Keratinocyte (primary cell): ENCODE measurements around the gene KIFC1. TPM values are rescaled to one million over a fixed set of nuclear protein-coding genes. Genes with fewer than 3 reads are reported as not detected.

Experiments
- DNase-seq: peaks from one replicate; pipeline ENCODE4 v3.0.0-alpha.2; 2011; ENCODE audit warnings: low read depth, missing footprints, low spot score
- FAIRE-seq: peaks from 2 replicates; lab custom pipeline; 2011; peaks lifted over from hg19 to GRCh38; lab: Jason Lieb, UNC
- H2AFZ ChIP-seq: 2 replicates; pipeline ENCODE4 v1.6.0; 2012; ENCODE audit warnings: low read length, control low read depth, inconsistent platforms; ENCODE audit not compliant: control insufficient read depth
- H3K27ac ChIP-seq: 2 replicates; pipeline ENCODE4 v1.5.1; 2011; ENCODE audit warnings: low read length; ENCODE audit not compliant: control insufficient read depth, insufficient read depth
- H3K27me3 ChIP-seq: 3 replicates; pipeline ENCODE4 v1.6.0; 2011; ENCODE audit warnings: low read length; ENCODE audit not compliant: control insufficient read depth, insufficient read depth; ENCODE audit errors: extremely low read depth
- H3K36me3 ChIP-seq, 2 experiments: 2 replicates in 1 of 2; 3 replicates in 1 of 2; pipeline ENCODE4 v1.5.1; 2011; ENCODE audit warnings: low read length in 2 of 2, mild to moderate bottlenecking in 1 of 2; ENCODE audit not compliant: control insufficient read depth in 2 of 2, insufficient read depth in 2 of 2; ENCODE audit errors: extremely low read depth in 1 of 2
- H3K4me1 ChIP-seq: 3 replicates; pipeline ENCODE4 v1.5.1; 2011; ENCODE audit warnings: low read length; ENCODE audit not compliant: control insufficient read depth, insufficient read depth; ENCODE audit errors: extremely low read depth
- H3K4me2 ChIP-seq: 3 replicates; pipeline ENCODE4 v1.6.0; 2011; ENCODE audit warnings: low read depth, low read length; ENCODE audit not compliant: control insufficient read depth, insufficient read depth; ENCODE audit errors: extremely low read depth
- H3K4me3 ChIP-seq, 3 experiments: fragments of 200-600 bp in 1 of 3; sonication (generic) in 1 of 3; 2 replicates in 2 of 3; 3 replicates in 1 of 3; pipeline ENCODE4 v1.5.1; 2011 to 2016; ENCODE audit warnings: low read length in 3 of 3, mild to moderate bottlenecking in 3 of 3, control low read depth in 2 of 3, inconsistent platforms in 1 of 3, low read depth in 1 of 3, mixed read lengths in 1 of 3, mixed run types in 1 of 3, moderate library complexity in 1 of 3; ENCODE audit not compliant: control insufficient read depth in 2 of 3, insufficient read depth in 2 of 3; ENCODE audit errors: extremely low read depth in 1 of 3
- H3K79me2 ChIP-seq: 2 replicates; pipeline ENCODE4 v1.6.0; 2012; ENCODE audit warnings: low read length; ENCODE audit not compliant: control insufficient read depth, insufficient read depth
- H3K9ac ChIP-seq: 3 replicates; pipeline ENCODE4 v1.6.0; 2011; ENCODE audit warnings: low read length; ENCODE audit not compliant: control insufficient read depth, insufficient read depth; ENCODE audit errors: extremely low read depth
- H3K9me1 ChIP-seq: 3 replicates; pipeline ENCODE4 v1.6.0; 2011; ENCODE audit warnings: low read length; ENCODE audit not compliant: control insufficient read depth, insufficient read depth; ENCODE audit errors: extremely low read depth
- H3K9me3 ChIP-seq: 2 replicates; pipeline ENCODE4 v1.5.1; 2012; ENCODE audit warnings: low read depth, low read length; ENCODE audit not compliant: control insufficient read depth
- H4K20me1 ChIP-seq: 3 replicates; pipeline ENCODE4 v1.6.0; 2011; ENCODE audit warnings: low read length; ENCODE audit not compliant: control insufficient read depth, insufficient read depth; ENCODE audit errors: extremely low read depth
- CTCF ChIP-seq, 3 experiments: IDR thresholded peaks in 1 of 3; conservative IDR thresholded peaks in 1 of 3; optimal IDR thresholded peaks in 1 of 3; 2 replicates in 2 of 3; 3 replicates in 1 of 3; pipeline versions ENCODE3 to v1.5.1; 2011; ENCODE audit warnings: low read length in 3 of 3, mild to moderate bottlenecking in 3 of 3, moderate library complexity in 2 of 3, control low read depth in 1 of 3, inconsistent platforms in 1 of 3; ENCODE audit not compliant: insufficient read depth in 2 of 3; ENCODE audit errors: extremely low read depth in 1 of 3
- EZH2 ChIP-seq: IDR thresholded peaks from one replicate; pipeline ENCODE4 v1.6.1; 2012; ENCODE audit warnings: inconsistent platforms, mild to moderate bottlenecking, low read length, moderate library complexity
- dilution Hi-C: fragments of 300-500 bp; cut with MboI; formaldehyde crosslinking; loops from one replicate; pipeline ENCODE4 v1.7.0; 2020; ENCODE audit warnings: low sequenced_read_pairs; ENCODE audit not compliant: extremely low pct_ligation_motif_present
- polyA plus RNA-seq, 5 experiments: library from polyadenylated mRNA; depleted of rRNA in 3 of 5; stranded (reverse) in 3 of 5; stranded (forward) in 1 of 5; unstranded in 1 of 5; fragments of >200 nt; gene quantifications; 1 replicate in 1 of 5; 2 replicates in 3 of 5; 3 replicates in 1 of 5; pipeline versions ENCODE4 v1.2.1 to v1.2.3, GENCODE V29; 2011 to 2012; ENCODE audit warnings: missing spikeins in 2 of 5, low read depth in 1 of 5, low replicate concordance in 1 of 5

KIFC1 gene
- polyA plus RNA-seq, 1 donor (not counting 4 experiments of a cell fraction or from before 2014, with no cell fraction given), result 20.0 TPM

DNA sequence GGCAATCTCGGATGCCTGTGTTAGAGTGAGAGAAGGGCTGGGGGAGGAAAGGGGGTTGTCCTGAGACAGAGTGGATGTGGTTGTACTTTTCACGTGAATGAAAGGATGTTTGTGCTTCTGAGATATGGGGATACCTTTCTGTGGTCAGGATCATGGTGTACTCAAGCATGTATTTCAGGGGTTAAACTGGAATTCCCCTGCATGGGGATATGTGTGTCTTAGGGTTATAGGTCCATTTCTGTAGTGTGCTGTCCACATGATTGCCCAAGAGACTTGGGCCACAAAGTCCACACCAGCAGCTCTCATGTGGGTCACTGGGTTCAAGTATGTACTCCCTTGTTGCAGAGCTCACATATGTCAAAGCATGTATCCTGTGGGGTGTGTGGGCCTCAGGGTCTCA lies 38.7 kb downstream of the KIFC1 start:
- Histone ChIP-seq H3K9me3 (no peaks in the 10 kb centered on the region), H3K79me2 (peaks cover 6% of the 10 kb centered on the region), H3K36me3 (no peaks in the 10 kb centered on the region), H3K4me1 (peaks cover 38% of the 10 kb centered on the region), H3K4me2 (no peak overlapping the region), H3K27ac (no peak overlapping the region), H3K27me3 (no peaks in the 10 kb centered on the region), H3K9me1 (no peaks in the 10 kb centered on the region), H4K20me1 (no peaks in the 10 kb centered on the region), H2AFZ (no peak overlapping the region), H3K4me3 (no peak overlapping the region), H3K9ac (no peak overlapping the region)
- FAIRE-seq (no peak), DNase-seq (no peak)
- no peak for TF ChIP-seq EZH2
- dilution Hi-C loops, result no loop called here

DNA sequence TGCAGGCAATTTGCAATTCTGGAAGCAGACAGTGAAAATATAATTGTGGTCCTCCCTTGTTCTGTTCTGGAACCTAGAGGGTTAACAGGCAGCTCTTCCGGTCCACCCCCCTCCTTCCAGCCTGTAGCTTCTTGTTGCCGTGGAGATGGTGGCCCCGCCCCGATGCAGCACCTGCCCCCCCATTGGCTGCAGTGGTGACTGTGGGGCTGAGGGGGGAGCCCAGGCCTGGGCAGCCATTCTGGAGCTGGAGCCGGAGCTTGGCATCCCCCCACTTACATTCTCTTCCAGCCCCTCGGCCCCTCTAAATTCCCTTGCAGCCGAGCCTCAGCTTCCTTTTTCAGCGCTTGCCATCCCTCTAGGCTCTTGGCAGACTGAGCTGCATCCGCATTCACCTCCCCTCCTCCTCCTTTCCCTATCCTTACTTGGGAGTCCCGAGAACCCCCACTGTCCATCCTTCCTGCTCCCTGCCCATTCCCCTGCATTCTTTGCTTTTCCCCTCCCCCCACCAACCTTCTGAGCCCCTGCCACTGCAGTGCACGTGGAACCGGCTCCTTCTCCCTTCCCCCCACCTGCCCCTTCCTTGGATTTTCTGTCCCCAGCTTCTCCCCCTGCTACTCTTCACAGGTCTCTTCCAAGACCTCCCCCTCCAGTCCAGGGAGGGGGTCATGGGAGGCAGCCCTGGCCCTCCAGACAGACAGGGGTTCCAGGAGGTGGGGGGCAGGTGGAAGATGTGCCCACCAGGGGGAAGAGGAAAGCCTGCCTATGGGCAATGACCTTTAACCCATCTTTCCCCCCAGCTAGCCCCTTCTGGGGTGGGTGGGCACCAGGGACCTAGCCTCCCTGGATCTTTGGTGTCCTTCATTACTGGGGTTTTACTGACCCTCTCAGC lies 39.6 kb downstream of the KIFC1 start:
- Histone ChIP-seq H3K4me3 (no peak overlapping the region), H3K36me3 (no peaks in the 10 kb centered on the region), H3K9me3 (no peaks in the 10 kb centered on the region), H3K9me1 (no peaks in the 10 kb centered on the region), H3K27me3 (no peaks in the 10 kb centered on the region), H3K9ac (no peak overlapping the region), H4K20me1 (no peaks in the 10 kb centered on the region), H3K27ac (no peak overlapping the region), H3K4me2 (peak overlapping the region; percentile 43), H2AFZ (no peak overlapping the region), H3K4me1 (peaks cover 38% of the 10 kb centered on the region), H3K79me2 (peaks cover 6% of the 10 kb centered on the region)
- TF ChIP-seq CTCF (optimal IDR thresholded peaks at IDR 0.05 in 1 of 3, IDR thresholded peaks at IDR 0.05 in 1 of 3, conservative IDR thresholded peaks at IDR 0.05 in 1 of 3; ENCODE audit: extremely low read depth in 1 of 3, insufficient read depth in 2 of 3, low read length in 3 of 3) (no peak), EZH2 (no peak)
- no peak for DNase-seq
- FAIRE-seq, result no peak
- dilution Hi-C loops, result no loop called here
